ENCODE results near the gene HBP1.
"Not testable (repeated sequence)": the region's sequence is repeated elsewhere in the genome, so short reads cannot be mapped to it uniquely, and the experiment has no call there.

HBP1 gene

DNA sequence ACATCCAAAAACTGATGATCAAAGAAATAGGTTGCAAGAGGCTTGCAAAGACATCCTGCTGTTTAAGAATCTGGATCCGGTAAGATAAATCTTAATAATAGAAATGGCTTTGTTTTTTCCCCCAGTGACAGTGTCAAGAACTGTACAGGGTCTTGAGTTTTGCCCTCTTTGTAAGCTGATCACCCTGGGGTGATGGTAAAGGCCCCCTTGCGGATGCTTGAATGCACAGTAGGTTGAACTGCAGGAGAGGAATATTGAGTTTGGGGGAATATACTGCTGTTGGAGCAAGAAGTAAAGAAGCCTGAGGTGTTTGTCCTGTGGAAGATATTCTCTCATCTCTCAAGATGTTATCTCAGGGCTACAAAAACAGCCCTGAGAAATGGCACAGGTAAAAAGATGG, 40.6 kb upstream of the HBP1 start:
- no peaks in the 10 kb centered on the region for H3K36me3 Mint-ChIP-seq (ENCODE audit: low read depth)
- no peak overlapping the region for H3K27ac Mint-ChIP-seq
- H3K27me3 Mint-ChIP-seq (ENCODE audit: low read depth) = no peaks in the 10 kb centered on the region
- TF ChIP-seq, protein P1, sequence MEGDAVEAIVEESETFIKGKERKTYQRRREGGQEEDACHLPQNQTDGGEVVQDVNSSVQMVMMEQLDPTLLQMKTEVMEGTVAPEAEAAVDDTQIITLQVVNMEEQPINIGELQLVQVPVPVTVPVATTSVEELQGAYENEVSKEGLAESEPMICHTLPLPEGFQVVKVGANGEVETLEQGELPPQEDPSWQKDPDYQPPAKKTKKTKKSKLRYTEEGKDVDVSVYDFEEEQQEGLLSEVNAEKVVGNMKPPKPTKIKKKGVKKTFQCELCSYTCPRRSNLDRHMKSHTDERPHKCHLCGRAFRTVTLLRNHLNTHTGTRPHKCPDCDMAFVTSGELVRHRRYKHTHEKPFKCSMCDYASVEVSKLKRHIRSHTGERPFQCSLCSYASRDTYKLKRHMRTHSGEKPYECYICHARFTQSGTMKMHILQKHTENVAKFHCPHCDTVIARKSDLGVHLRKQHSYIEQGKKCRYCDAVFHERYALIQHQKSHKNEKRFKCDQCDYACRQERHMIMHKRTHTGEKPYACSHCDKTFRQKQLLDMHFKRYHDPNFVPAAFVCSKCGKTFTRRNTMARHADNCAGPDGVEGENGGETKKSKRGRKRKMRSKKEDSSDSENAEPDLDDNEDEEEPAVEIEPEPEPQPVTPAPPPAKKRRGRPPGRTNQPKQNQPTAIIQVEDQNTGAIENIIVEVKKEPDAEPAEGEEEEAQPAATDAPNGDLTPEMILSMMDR (IDR thresholded peaks at IDR 0.05; ENCODE audit: unreplicated experiment in 3 of 3) = no peak
- H3K4me3 Mint-ChIP-seq = no peak overlapping the region
- H3K4me1 Mint-ChIP-seq = peaks cover 7% of the 10 kb centered on the region
- no peaks in the 10 kb centered on the region for H3K9me3 Mint-ChIP-seq

DNA sequence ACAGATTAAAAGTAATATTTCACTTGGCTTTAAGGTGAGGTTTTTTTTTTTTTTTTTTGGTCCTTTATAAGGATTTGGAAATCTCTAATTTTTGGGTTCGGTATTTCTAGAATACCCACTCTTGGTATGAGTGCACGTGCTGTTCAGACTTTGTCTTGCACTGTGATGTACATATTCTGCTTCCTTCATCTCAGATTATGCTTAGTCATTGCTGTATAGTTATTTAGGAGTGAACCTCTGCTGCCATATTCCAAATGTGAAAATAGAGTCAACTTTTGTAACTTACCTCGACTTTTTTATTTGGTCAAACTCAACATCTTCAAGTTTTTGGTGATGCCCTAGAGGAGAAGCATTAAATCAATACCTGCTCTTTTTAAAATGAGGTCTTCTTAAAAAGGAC, 40.1 kb upstream of the HBP1 start:
- Mint-ChIP-seq H3K9me3 (no peaks in the 10 kb centered on the region), H3K4me1 (peaks cover 7% of the 10 kb centered on the region), H3K36me3 (ENCODE audit: low read depth) (no peaks in the 10 kb centered on the region), H3K27ac (no peak overlapping the region), H3K27me3 (ENCODE audit: low read depth) (no peaks in the 10 kb centered on the region), H3K4me3 (no peak overlapping the region)
- TF ChIP-seq, protein P1 (IDR thresholded peaks at IDR 0.05; ENCODE audit: unreplicated experiment in 3 of 3) = no peak

DNA sequence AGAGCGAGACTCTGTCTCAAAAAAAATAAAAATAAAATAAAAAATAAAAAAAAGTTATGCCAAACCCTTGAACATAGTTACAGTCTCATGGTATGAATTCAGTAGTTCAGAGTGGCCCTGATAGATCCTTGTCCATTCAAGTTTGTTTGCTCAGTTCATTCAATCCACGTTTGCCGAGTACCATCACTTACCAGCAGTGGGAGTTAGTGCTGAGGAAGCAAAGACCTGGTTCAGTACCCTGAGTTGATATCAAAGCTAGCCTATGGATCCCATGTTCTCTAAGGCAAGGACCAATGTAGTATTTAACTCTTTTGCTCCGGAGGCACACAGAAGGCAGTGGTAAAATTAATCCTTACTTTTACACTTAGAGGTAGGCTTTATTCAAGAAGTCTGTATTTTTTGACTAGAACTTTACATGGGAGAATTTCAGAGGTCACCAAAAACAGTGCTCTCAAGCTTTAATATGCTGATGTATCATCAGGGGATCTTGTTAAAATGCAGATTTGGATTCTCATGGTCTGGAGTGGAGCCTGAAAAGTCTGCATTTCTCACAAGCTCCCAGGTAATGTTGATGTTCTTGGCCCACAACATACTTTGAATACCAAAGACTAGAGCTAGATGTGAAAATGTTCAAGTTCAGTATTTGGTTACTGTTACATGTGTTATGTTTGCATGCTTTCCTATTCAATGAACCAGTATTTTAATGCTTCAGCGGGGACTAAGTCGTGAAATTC, 38.1 kb upstream of the HBP1 start:
- H3K27me3 Mint-ChIP-seq (ENCODE audit: low read depth) = no peaks in the 10 kb centered on the region
- H3K36me3 Mint-ChIP-seq (ENCODE audit: low read depth) = peaks cover 6% of the 10 kb centered on the region
- no peak overlapping the region for H3K4me3 Mint-ChIP-seq
- no peak overlapping the region for H3K27ac Mint-ChIP-seq
- H3K4me1 Mint-ChIP-seq = peaks cover 7% of the 10 kb centered on the region
- peaks cover 5% of the 10 kb centered on the region for H3K9me3 Mint-ChIP-seq
- TF ChIP-seq, protein P1 (IDR thresholded peaks at IDR 0.05; ENCODE audit: unreplicated experiment in 3 of 3) = peak in 1 of 3 experiments; percentile 14

DNA sequence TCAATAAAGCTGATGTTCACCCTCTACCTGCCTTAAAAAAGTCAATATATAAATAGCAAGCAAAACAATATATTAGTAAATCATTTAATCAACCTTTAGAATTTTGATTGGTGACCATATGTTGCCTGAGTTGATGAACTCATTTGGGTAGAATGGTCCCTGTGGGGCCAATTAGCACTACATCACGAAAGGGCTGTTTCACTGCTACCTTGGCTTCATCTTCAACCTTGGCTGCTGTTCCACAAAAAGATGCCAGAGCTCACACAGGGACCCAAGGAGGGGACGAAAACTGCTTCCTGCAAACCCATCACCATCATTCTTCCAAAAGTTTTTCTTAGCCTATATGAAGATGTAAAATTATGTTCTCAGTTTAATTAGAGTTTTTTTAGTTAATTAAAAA, 35.4 kb upstream of the HBP1 start:
- Mint-ChIP-seq H3K27ac (no peak overlapping the region), H3K9me3 (peaks cover 5% of the 10 kb centered on the region), H3K27me3 (ENCODE audit: low read depth) (no peaks in the 10 kb centered on the region), H3K4me1 (peaks cover 7% of the 10 kb centered on the region), H3K4me3 (no peak overlapping the region), H3K36me3 (ENCODE audit: low read depth) (peaks cover 6% of the 10 kb centered on the region)
- TF ChIP-seq, protein P1 (IDR thresholded peaks at IDR 0.05; ENCODE audit: unreplicated experiment in 3 of 3) = no peak

DNA sequence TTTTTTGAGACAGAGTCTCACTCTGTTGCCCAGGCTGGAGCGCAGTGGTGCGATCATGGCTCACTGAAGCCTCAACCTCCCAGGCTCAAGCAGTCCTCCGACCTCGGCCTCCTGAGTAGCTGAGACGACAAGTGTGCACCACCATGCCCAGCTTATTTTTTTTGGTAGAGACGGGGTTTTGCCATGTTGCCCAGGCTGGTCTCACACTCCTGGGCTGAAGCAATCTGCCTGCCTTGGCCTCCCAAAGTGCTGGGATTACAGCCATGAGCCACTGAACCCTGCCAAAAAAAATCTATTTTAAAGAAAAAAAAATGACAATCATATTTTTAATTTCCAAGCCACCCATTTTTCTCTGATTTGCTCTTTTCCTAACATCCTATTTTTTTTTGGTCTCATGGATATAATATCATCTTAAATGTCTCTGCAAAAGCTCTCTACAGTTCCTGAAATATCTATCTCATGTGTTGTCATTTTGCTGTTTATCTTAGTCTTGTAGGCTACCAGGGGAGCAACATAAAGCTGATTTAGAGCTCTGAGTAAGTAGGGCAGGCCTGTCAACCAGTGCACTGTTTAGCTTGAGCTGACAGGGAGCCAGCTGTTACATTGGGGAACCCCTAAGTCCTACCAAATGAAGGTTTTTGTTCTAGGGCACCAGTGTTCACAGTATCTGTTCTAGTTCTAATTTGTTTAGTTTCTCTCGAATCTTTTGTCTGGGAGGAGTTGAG, 29.9 kb upstream of the HBP1 start:
- peaks cover 6% of the 10 kb centered on the region for H3K36me3 Mint-ChIP-seq (ENCODE audit: low read depth)

DNA sequence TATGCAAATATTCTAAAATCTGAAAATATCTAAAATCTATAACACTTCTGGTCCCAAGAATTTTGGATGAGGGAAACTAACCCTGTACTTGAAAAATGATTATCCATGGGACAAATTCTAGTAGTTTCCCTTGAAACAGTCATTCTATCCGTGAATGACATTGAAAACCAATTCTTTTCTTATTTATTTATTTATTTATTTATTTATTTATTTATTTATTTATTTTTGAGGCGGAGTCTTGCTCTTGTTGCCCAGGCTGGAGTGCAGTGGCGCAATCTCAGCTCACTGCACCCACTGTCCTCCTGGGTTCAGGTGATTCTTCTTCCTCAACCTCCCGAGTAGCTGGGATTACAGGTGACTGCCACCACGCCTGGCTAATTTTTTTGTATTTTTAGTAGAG, 24.9 kb upstream of the HBP1 start:
- not testable (repeated sequence) for H3K4me3 Mint-ChIP-seq; H3K27me3 Mint-ChIP-seq (ENCODE audit: low read depth); H3K9me3 Mint-ChIP-seq; H3K27ac Mint-ChIP-seq; H3K36me3 Mint-ChIP-seq (ENCODE audit: low read depth); H3K4me1 Mint-ChIP-seq

More for the DNA sequence above, 29.9 kb upstream of the HBP1 start:
- TF ChIP-seq, protein P1 (IDR thresholded peaks at IDR 0.05; ENCODE audit: unreplicated experiment in 3 of 3) = no peak
- Mint-ChIP-seq H3K9me3 (peaks cover 5% of the 10 kb centered on the region), H3K27ac (peak overlapping the region in 1 of 3 experiments; percentile 32), H3K27me3 (ENCODE audit: low read depth) (no peaks in the 10 kb centered on the region), H3K4me3 (no peak overlapping the region), H3K4me1 (peaks cover 5% of the 10 kb centered on the region)
